HG03571 (cell line): ENCODE data around the gene ALDH3A1.

ENCODE experiments used
- ATAC-seq: cut with Tn5 transposase; IDR thresholded peaks from one replicate; pipeline ENCODE4 v1.9.1; 2021; ENCODE audit not compliant: unreplicated experiment

ALDH3A1 gene

DNA sequence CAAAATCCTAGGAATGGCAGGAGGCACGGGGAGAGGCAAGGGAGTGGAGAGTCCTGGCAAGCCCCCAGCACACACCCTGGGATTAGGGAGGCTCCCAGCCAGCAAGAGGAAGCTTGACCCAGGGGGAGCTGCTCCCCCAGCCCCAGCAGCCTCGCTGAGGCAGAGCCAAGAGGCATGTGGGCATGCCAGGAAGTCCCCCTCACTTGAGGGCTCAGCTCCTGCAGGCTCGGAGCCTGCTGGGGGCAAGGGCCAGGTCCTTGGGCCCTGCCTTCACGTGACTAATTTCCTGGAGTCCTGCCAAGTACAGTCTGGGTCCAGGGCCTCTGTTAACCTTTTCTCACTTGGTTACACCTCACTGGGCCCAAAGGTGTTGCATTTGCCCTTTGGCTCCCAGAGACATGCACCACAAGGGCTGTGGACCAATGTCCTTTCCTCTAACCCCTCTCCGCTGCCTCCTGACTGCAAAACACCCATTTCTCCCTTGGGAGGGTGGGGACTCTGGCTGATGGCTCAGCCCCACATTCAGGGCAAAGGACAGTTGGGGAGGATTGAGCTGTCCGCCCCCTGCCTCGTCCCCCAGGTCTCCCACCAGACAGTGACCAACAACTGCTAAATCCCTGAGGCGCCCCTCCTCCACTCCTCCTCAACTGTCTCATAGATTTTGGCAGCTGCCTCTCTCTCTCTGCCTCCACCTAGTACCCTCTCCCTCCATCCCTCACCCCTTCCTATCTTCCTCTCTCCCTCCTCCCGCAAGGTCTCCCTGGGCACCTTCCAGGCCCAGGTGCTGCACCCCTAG lies 27.3 kb downstream of the ALDH3A1 start:
- no peak for ATAC-seq

DNA sequence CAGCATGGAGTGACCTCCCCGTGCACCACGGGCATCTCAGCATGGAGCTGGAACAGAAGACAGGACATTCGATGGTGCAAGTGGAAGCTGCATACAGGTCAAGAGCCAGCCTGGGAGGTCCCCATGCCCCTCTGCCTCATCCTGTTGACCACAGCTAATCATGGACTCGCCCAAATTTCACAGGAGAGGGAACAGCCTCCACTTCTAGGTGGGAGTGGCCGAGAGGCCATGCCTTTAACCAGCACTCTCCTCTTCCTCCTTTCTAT lies 28.0 kb downstream of the ALDH3A1 start:
- no peak for ATAC-seq

DNA sequence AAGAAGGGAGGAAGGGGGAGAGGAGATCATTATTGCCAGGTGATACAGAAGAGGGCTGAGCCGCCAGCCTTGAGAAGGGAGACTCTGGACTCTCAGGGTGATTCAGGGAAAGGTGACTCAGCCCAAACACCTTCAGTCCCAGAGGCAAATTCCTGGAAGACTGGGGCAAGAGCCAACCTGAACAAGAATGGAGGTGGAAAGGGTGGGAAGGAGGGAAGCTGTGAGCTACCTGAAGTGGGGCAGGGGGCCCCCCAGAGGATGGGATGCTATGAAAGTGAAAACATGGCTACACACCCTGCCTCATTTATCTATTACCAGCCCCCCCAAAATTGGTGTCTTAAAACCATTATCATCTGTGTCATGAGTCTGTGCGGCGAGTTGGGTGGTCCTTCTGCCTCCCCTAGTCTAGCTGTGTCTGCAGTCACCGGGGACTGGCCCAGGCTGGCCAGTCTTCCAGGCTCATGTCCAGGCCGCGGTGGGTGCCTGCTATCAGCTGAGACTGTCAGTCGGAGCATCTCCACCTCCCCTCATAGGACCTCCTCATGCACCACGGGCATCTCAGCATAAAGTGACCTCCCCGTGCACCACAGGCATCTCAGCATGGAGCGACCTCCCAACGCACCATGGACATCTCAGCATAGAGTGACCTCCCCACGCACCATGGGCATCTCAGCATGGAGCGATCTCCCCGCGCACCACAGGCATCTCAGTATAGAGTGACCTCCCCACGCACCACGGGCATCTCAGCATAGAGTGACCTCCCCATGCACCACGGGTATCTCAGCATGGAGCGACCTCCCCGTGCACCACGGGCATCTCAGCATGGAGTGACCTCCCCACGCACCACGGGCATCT lies 28.5 kb downstream of the ALDH3A1 start:
- no peak for ATAC-seq

DNA sequence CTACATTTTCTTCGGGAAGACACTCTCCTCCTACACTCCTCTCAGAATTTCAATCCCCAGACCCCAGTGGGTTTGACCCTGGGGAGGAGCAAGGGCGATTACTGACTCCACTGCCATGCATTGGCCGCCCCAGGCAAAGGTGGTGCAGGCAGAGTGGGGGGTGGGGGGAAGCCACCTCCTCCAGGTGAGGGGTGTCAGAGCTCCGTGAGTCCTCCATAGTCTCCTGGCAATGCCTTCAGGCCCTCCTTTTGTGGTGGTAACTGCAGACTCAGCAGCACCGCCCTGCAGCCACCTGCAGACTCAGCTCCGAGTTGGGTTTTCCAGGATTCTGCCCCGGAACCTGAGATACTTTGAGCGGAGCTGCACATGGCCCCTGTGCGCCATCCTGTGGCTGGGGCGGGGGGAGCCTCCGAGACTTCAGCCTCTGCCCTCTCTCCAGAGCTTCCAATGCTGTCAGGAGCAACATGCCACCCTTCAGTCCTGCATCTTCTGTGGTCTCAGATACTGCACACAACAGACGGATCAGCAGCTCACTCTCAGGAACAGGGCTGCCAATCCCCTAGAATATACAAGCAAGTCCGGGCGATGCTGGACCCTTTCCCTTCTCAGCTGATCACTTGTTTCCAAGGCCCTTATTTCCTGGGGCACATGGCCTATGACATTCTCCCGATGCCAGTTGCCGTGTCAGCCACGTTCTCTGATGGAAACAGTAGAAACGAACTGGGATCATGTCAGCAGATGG lies 29.3 kb downstream of the ALDH3A1 start:
- ATAC-seq: no peak

DNA sequence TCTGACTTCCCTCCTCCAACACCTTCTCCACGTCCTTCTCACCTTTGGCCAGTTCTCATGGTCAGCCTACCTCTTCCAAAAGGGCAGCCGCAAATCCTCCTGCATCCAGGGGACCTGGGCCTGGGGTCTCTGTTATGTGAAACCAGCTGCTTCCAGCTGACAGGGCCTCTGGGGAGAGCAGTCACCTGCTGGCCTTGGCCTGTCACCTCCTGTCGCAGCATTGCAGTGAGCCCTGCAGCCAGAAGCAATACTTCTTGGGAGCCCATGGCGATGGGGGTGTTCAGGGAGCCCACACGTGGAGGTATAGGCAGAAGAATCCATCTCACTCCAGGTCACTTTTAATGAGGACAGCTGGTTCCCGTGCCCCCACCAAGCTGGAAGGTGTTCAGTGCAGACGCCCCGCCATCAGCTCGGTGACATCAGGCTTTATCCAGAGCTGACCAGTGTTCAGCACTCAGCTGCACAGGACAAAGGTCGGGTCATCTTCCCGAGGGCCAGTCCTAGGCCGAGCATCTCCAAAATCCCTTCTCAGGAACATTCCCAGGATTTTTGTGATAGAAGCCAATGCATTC lies 30.0 kb downstream of the ALDH3A1 start:
- ATAC-seq: no peak

DNA sequence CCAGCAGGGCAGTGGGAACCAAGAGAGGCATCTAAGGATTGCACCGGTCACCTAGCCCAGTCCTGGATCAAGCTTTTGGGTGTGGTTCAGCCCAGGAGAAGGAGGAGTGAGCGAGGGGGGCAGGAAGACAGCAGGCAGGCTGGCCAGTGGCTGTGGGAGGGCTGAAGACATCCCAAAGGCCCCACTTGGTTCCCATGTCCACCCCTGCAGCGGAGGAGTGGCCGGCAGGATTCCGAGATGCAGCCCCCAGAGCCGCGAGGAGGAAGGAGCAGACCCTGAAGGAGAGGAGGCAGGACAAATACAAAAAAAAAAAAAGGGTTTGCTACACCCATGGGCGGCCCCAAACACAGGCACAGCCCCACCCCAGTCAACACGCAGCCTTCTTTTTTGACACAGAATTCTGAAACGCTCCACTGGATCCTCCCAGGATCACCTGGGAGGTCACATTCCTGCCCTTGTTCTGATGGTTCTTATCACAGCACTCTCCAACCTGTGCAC lies 30.6 kb downstream of the ALDH3A1 start:
- ATAC-seq: no peak

DNA sequence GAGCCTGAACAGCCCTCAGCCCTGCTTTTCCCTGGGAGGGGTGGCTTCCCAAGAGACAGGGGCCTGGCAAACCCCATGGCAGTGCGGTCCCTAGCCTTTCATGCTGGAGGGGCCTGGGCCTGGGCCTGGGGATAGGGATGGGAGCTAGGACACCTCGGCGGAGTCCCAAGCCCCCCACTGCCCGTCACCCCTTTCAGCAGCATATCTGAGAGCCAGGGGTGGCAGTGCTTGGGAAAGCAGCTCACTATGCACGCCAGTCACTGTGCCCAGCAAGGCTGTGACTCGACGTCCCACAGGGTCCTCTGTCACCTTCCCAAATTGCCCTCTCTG lies 31.1 kb downstream of the ALDH3A1 start:
- ATAC-seq: no peak

DNA sequence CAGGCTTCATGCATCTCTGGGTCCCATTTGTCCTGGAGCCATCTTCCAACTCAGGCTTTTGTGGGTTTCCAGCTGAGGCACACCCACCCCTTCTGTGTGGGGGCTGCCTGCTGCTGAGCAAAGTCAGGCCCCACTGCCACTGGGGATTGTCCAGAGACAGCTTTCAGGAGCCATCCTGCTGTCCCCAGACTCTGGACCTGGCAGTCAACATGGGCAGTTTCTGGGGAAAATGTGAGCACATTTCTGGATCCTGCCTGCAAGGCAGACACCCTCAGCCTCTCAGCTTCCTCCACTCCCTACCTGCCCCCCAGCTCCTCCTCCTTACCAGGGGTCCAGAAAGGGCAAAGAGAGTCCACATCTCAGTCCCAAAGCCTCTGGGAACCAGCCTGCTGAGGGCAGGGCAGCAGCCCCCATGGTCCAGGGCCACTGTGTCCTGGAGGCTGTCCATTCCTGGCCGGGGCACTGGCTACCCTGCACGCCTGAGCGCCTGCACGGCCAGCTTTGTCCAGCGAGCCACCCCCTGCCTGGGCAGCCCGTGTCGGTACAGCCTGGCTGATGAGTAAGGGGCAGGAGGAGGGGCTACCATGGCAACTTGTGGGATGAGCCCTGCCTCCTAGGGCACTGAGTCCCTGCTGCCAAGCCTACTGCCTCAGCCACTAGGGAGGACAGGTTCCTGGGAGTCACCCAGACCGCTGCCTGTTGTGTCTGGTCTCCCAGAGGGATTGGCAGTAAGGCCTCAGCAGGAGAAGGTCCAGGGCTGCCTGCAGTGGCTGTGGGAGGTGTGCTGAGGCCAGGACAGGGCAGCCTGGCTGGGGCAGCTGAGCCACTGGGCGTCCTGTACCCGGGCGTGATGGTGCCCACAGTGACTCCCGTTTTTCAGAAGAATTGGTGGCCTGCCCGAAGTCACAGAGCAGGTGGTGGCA lies 31.7 kb downstream of the ALDH3A1 start, which contains the start of gene SLC47A2:
TSS of gene SLC47A2 (minus strand) at position 477 of the 923 bp plus-strand sequence. CDS start at position 448, 29 bp downstream.
- no peak for ATAC-seq

DNA sequence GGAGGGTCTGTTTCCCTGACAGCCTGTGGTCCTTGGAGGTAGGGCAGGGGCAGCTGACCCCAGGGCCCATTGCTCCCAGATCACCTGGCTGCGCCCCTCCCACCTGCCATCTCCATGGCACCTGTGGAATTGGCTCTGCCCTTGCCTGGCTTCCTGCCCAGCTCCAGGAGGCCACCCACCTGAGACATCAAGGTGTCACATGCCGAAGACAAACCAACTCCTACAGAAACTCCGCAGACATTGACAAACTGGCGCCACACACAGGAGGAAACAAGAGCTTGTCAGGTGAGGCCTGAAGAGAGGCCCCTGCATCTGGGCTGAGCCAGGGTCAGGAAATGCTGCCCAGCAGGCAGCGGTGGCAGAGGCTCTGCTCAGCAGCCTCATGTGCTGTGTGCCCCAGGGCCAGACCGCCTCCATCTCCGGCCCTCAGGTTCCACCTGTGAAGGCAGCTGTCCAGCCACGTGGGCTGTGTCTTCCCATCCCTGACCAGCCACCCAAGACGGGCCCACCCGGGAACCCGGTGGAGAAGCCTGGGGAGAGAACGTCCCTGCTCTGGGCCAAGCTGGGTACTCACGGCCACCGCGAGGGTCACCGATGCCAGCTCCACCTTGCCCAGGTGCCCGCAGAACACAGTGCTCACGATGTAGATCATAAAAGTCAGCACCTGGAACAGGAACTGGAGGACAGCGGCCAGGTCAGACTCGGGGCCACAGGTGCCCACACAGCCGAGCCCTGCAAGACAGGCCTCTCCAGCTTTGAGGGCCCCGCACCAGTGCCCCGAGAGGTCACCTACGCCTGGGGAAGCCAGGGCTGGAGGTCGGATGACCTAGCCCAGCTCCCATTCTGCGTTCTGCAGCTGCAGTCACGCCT lies 33.3 kb downstream of the ALDH3A1 start:
- no peak for ATAC-seq

DNA sequence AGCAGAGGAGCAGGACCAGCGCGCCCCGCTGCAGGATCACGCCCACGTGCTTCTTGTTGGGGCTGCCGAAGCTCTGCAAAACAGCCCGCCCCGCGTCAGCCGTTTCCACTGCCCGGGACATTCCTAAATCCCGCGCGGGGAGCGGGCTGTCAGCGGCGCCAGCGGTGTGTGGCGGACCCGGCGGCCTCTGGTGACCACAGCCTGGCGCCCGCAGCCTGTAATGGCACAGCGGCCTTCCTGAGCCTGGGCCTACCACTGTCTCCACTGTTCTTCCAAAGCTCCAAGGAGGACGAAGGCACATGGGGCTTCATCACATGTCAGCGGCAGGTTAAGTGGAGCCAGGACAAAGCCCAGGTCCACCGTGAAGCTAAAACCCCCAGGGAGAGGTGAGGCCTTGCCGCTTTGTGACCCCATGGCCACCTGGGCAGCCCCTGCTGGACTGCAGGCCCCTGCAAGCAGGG lies 34.2 kb downstream of the ALDH3A1 start:
- no peak for ATAC-seq

DNA sequence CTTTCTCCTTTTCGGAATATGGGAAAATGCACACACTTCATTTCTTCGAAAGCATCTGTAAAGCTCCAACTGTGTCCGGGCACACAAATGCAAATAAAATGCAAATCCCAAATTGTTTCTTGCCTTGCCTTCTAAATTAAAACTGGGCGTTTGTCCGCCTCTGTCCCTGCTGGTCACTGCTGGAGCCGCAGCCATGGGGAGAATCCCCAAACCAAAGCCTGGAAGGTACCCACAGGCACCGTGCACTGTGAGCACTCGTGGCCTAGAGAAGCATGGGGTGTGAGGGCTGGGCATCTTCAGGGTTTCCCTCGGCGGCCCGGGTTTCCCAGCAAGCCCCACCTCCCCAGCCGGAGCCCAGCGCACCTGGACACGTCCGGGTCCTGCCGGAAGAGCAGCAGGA lies 34.6 kb downstream of the ALDH3A1 start:
- ATAC-seq: no peak

DNA sequence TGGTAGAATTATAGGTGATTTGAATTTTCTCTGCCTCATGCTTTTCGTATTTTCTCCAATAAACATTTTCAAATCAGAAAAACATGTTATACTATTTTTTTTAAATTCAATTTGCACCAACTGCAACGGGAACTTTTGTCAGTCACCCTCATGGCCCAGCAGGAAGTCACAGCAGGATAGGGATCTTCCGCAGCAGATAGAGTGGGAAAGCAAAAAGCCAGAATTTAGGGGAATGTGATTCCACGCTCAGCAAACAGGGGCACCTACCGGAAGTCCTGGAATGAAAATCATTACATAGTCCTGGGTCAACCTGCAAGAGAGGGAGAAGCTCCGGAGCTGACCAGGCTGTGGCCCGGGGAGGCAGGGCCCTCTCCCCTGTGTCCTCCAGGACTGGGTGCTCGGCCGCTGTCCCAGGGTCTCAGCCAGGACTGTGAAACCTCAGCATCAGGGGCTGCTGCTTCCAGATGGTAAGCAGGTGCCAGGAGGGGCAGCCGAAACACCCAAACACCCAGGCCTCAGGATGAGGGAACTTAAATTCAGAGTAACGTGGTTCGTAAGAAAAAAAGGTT lies 35.6 kb downstream of the ALDH3A1 start:
- ATAC-seq: no peak

DNA sequence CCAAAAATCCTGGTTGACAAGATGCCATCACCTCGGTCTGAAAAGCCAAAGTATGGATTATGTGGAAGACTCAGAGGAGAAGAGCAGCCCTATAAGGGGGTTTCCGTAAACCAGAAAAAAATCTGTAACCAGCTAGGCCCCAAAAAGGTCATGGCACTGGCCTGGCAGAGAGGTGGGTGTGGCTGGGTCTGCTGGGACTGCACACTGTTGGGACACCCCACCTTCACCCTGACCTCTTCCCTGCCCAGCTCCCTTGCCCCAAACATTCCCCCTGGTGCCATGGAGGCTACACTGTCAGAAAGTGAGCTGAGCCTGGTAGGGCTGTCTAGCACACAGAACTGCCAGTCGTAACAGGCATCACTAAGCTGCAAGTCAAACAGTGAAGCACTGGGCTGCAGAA lies 38.3 kb downstream of the ALDH3A1 start:
- ATAC-seq: no peak

DNA sequence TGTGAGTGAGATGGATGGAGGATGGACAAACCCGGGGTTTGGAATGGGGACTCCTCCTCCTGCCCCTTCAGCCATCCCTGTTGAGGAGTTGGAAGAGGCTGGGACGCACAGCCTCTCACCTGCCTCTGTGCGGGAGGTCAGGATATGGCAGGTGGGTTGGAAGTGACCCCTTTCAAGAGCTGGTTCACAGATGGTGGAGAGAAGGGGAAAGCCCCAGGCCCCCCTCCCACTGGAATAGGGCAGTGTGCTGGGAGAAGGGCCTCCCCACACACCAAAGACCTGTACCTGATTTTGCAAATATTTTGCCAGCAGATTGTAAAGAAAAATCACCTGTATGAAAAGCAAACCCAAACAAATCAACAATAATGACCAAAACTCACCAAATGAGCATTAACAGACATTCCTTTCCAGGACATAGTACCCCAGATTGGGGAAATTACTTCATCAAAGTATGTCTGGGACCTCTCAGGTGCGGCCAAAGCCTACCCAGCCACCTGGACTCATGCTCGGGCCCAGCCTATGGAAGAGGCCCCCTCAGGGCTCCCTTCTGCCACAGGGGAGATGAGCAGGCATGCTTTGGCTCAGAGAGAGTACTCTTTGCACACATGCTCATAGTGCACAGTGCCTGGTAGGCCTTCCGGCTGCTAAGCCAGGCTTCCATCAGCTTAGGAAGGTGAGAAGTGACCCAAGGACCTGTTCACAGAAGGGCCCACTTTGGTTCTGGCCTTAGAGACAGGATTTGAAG lies 39.5 kb downstream of the ALDH3A1 start:
- ATAC-seq: no peak

DNA sequence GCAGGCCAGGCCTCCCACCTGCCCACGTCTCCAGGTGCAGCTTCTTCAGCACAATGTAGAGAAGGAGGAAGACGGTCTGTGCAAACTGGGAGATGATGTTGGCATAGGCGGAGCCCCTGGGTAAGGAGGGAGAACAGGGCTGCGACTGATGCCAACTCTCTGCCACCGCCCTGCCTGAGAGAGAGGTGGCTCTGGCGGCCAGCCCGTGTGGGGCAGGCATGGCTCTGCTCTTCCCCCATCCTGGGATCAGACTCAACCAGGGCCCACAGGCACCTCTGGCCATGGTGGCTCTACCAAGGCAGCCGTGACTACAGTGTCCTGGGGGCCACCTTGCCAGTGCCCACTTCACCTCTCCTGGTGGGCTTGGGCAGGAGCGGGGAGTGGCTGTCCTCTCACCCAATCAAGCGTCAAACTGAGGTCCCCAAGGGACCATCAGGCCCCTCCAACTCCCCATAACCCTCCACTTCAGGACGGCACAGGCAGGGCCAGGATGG lies 40.3 kb downstream of the ALDH3A1 start:
- ATAC-seq: no peak

DNA sequence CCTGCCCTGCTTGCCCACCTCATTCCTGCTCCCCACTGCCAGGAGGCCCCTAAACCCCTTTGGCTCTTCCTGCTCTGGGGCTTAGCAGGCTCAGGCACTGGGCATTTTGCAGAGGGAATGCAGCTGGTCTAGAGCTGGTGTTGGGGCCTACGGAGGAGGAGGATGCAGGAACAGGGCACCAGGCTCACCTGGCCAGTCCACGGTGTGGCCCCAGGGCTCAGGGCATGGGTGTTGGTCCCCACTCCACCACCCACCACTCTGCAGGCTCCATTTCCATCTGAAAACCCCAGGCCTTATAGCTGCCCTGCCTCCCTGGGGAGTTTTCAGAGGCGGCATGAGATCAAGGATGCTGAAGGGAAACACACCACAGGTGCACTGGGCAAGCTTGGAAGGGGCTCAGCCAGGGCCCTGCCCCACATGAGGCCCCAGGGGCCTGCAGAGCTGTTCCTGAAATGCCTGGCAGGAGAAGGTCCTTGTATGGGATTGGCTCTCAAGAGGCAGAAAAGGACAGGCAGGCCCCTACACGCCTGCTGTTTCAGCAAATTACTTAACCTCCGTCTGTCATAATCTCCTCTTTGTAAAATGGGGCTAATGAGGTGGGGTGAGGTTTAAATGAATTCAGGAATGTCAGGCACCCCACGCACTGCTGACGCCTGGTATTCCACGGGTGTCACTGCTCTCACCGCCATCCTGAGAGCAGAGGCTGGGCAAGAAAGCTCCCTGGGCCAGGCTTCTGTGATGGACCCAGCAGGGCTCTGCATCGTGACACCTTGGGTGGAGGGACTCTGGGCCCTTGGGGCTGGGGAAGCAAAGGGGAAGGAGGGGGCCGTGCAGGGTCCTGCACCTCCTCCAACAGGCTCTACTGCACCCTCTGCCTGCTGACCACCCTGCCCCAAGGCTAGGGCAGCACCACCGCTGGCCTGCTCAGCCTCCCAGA lies 41.0 kb downstream of the ALDH3A1 start:
- no peak for ATAC-seq
